Measurements from ENCODE around the gene CDYL2. TPM values are rescaled to one million over a fixed set of nuclear protein-coding genes. Genes with fewer than 3 reads are reported as not detected.
"Not testable (repeated sequence)": the region's sequence is repeated elsewhere in the genome, so short reads cannot be mapped to it uniquely, and the experiment has no call there.

CDYL2 gene
- total RNA-seq, 2 donors from 2014 or later = 12.1 to 16.0 TPM

- no peak for DNase-seq (ENCODE audit: low spot score)
- intact Hi-C loops (cut with DNase I) = no loop called here
These were observed 148.2 kb downstream of the CDYL2 start for GRCh38 chr16:80656161-80656560.

GRCh38 chr16:80655751-80656150, 148.6 kb downstream of the CDYL2 start:
- intact Hi-C loops (cut with DNase I) = no loop called here
- DNase-seq (ENCODE audit: low spot score) = no peak

- DNase-seq (ENCODE audit: low spot score) = no peak
- intact Hi-C loops (cut with DNase I) = no loop called here
These were observed 150.1 kb downstream of the CDYL2 start for GRCh38 chr16:80654094-80654862.

GRCh38 chr16:80652441-80652840, 152.0 kb downstream of the CDYL2 start:
- DNase-seq (ENCODE audit: low spot score) = no peak
- intact Hi-C loops (cut with DNase I) = no loop called here

- intact Hi-C loops (cut with DNase I) = not testable (repeated sequence)
These were observed 154.1 kb downstream of the CDYL2 start for GRCh38 chr16:80650281-80650680.

GRCh38 chr16:80640316-80640715, 164.1 kb downstream of the CDYL2 start:
- intact Hi-C loops (cut with DNase I) = no loop called here
- DNase-seq (ENCODE audit: low spot score) = no peak

More at GRCh38 chr16:80650281-80650680, 154.1 kb downstream of the CDYL2 start:
- DNase-seq (ENCODE audit: low spot score) = not testable (repeated sequence)

GRCh38 chr16:80639636-80640035, 164.8 kb downstream of the CDYL2 start:
- intact Hi-C loops (cut with DNase I) = no loop called here
- DNase-seq (ENCODE audit: low spot score) = no peak

- intact Hi-C loops (cut with DNase I) = no loop called here
- DNase-seq (ENCODE audit: low spot score) = no peak
These were observed 166.8 kb downstream of the CDYL2 start for GRCh38 chr16:80637621-80638020.

- no peak for DNase-seq (ENCODE audit: low spot score)
- intact Hi-C loops (cut with DNase I) = no loop called here
These were observed 172.8 kb downstream of the CDYL2 start for GRCh38 chr16:80631581-80631980.

GRCh38 chr16:80628254-80628653, 176.1 kb downstream of the CDYL2 start:
- intact Hi-C loops (cut with DNase I) = no loop called here
- no peak for DNase-seq (ENCODE audit: low spot score)

GRCh38 chr16:80627108-80627507, 177.3 kb downstream of the CDYL2 start:
- intact Hi-C loops (cut with DNase I) = no loop called here

GRCh38 chr16:80623376-80623775, 181.0 kb downstream of the CDYL2 start:
- intact Hi-C loops (cut with DNase I) = no loop called here
- no peak for DNase-seq (ENCODE audit: low spot score)

More at GRCh38 chr16:80627108-80627507, 177.3 kb downstream of the CDYL2 start:
- DNase-seq (ENCODE audit: low spot score) = no peak

GRCh38 chr16:80622007-80622406, 182.4 kb downstream of the CDYL2 start:
- no peak for DNase-seq (ENCODE audit: low spot score)
- intact Hi-C loops (cut with DNase I) = no loop called here

- DNase-seq (ENCODE audit: low spot score) = no peak
- intact Hi-C loops (cut with DNase I) = no loop called here
These were observed 183.4 kb downstream of the CDYL2 start for GRCh38 chr16:80620736-80621605.

- intact Hi-C loops (cut with DNase I) = no loop called here
- DNase-seq (ENCODE audit: low spot score) = no peak
These were observed 184.6 kb downstream of the CDYL2 start for GRCh38 chr16:80619824-80620223.

- intact Hi-C loops (cut with DNase I) = no loop called here
- no peak for DNase-seq (ENCODE audit: low spot score)
These were observed 185.3 kb downstream of the CDYL2 start for GRCh38 chr16:80618862-80619648.

GRCh38 chr16:80616362-80616761, 188.0 kb downstream of the CDYL2 start:
- intact Hi-C loops (cut with DNase I) = no loop called here

GRCh38 chr16:80615735-80616134, 188.7 kb downstream of the CDYL2 start:
- intact Hi-C loops (cut with DNase I) = no loop called here
- DNase-seq (ENCODE audit: low spot score) = no peak

More at GRCh38 chr16:80616362-80616761, 188.0 kb downstream of the CDYL2 start:
- DNase-seq (ENCODE audit: low spot score) = no peak

- no peak for DNase-seq (ENCODE audit: low spot score)
- intact Hi-C loops (cut with DNase I) = no loop called here
These were observed 189.3 kb downstream of the CDYL2 start for GRCh38 chr16:80614908-80615671.

Data from posterior vena cava (tissue), 2 donors.